ENCODE measurements around the gene NAT9.

NAT9 gene

GRCh38 chr17:74728702-74729075, 47.5 kb downstream of the NAT9 start:
- DNase-seq (ENCODE audit: low read depth in 3 of 3): no peak

- no peak for DNase-seq (ENCODE audit: low read depth in 3 of 3)
Measured at GRCh38 chr17:74728033-74728701, 48.0 kb downstream of the NAT9 start.

- DNase-seq (ENCODE audit: low read depth in 3 of 3): no peak
Measured at GRCh38 chr17:74725111-74725510, 51.0 kb downstream of the NAT9 start.

- DNase-seq (ENCODE audit: low read depth in 3 of 3): no peak
Measured at GRCh38 chr17:74723891-74724290, 52.3 kb downstream of the NAT9 start.

GRCh38 chr17:74722782-74723181, 53.4 kb downstream of the NAT9 start:
- no peak for DNase-seq (ENCODE audit: low read depth in 3 of 3)
